Muscle of leg (tissue), 11 donors: ENCODE measurements around the gene PKP3. TPM values are rescaled to one million over a fixed set of nuclear protein-coding genes. Genes with fewer than 3 reads are reported as not detected.

Experiments used
- DNase-seq: peaks from one replicate; pipeline ENCODE4 v3.0.0; 2013
- H3K27ac ChIP-seq: one replicate; pipeline ENCODE4 v1.5.1; 2013; ENCODE audit warnings: mild to moderate bottlenecking, low read length, control low read depth
- H3K27me3 ChIP-seq: one replicate; pipeline ENCODE4 v1.6.1; 2013; ENCODE audit warnings: low read length; ENCODE audit not compliant: control insufficient read depth, insufficient read depth
- H3K36me3 ChIP-seq: one replicate; pipeline ENCODE4 v1.6.1; 2013; ENCODE audit warnings: low read length; ENCODE audit not compliant: control insufficient read depth, insufficient read depth
- H3K4me1 ChIP-seq: one replicate; pipeline ENCODE4 v1.6.1; 2013; ENCODE audit warnings: low read length; ENCODE audit not compliant: control insufficient read depth, insufficient read depth
- H3K4me3 ChIP-seq: one replicate; pipeline ENCODE4 v1.5.1; 2013; ENCODE audit warnings: low read length, control low read depth
- H3K9me3 ChIP-seq: replicated peaks from 2 replicates; pipeline ENCODE4 v1.6.1; 2013; ENCODE audit warnings: low read depth, low read length; ENCODE audit not compliant: control insufficient read depth
- WGBS: methylation state at CpG from one replicate; pipeline ENCODE4 v1.1.5; 2013; ENCODE audit warnings: missing lambda C conversion rate; ENCODE audit not compliant: insufficient coverage; 5-methylcytosine and 5-hydroxymethylcytosine counted together
- polyA plus RNA-seq, 8 donors: library from polyadenylated mRNA; unstranded; fragments of 120-200 nt; gene quantifications; one replicate each; pipeline versions ENCODE4 v1.2.1 to v1.2.3, GENCODE V29; 2013; ENCODE audit warnings: inconsistent platforms in 1 of 8, low replicate concordance in 1 of 8; ENCODE audit not compliant: insufficient read length in 8 of 8, insufficient read depth in 1 of 8
- total RNA-seq: library from RNA; stranded (reverse); fragments of 120-200 nt; gene quantifications from one replicate; pipeline ENCODE4 v1.2.4, GENCODE V29; 2013

The PKP3 gene
- total and polyA plus RNA-seq, 9 donors = 0.13 to 10.5 (median 0.53) TPM

- Histone ChIP-seq H3K27me3 (peaks cover 50% of the 10 kb centered on the region), H3K27ac (no peak overlapping the region), H3K4me3 (no peak overlapping the region), H3K36me3 (no peaks in the 10 kb centered on the region), H3K9me3 (no peaks in the 10 kb centered on the region), H3K4me1 (peaks cover 12% of the 10 kb centered on the region)
- no peak for DNase-seq
- WGBS = 41% methylated on average over 8 of the region's 14 CpGs
Measured at GRCh38 chr11:413120-414081, 19.4 kb downstream of the PKP3 start.

GRCh38 chr11:414318-414857 is 20.4 kb downstream of the PKP3 start:
- Histone ChIP-seq H3K4me3 (no peak overlapping the region), H3K36me3 (no peaks in the 10 kb centered on the region), H3K27me3 (peaks cover 59% of the 10 kb centered on the region), H3K4me1 (peaks cover 12% of the 10 kb centered on the region), H3K27ac (no peak overlapping the region), H3K9me3 (no peaks in the 10 kb centered on the region)
- WGBS = 53% methylated on average over 9 of the region's 9 CpGs
- no peak for DNase-seq

GRCh38 chr11:415640-416041 is 21.6 kb downstream of the PKP3 start:
- H3K9me3 ChIP-seq = no peaks in the 10 kb centered on the region
- H3K4me3 ChIP-seq = no peak overlapping the region
- WGBS = 59% methylated on average over 4 of the region's 5 CpGs
- no peak overlapping the region for H3K27ac ChIP-seq
- no peaks in the 10 kb centered on the region for H3K36me3 ChIP-seq
- H3K4me1 ChIP-seq = peaks cover 12% of the 10 kb centered on the region
- DNase-seq = no peak
- peaks cover 69% of the 10 kb centered on the region for H3K27me3 ChIP-seq

- H3K27me3 ChIP-seq = peaks cover 71% of the 10 kb centered on the region
- peaks cover 12% of the 10 kb centered on the region for H3K4me1 ChIP-seq
- no peaks in the 10 kb centered on the region for H3K9me3 ChIP-seq
- H3K36me3 ChIP-seq = no peaks in the 10 kb centered on the region
- DNase-seq = no peak
- no peak overlapping the region for H3K27ac ChIP-seq
- no peak overlapping the region for H3K4me3 ChIP-seq
- WGBS = 12% methylated on average over 45 of the region's 45 CpGs
Measured at GRCh38 chr11:416051-416756, 22.2 kb downstream of the PKP3 start.

GRCh38 chr11:416757-417621 is 23.0 kb downstream of the PKP3 start:
- H3K27ac ChIP-seq = no peak overlapping the region
- no peak for DNase-seq
- WGBS = under 1% methylated on average over 97 of the region's 97 CpGs
- H3K4me3 ChIP-seq = peak overlapping the region; percentile 26
- peaks cover 12% of the 10 kb centered on the region for H3K4me1 ChIP-seq
- H3K36me3 ChIP-seq = no peaks in the 10 kb centered on the region
- no peaks in the 10 kb centered on the region for H3K9me3 ChIP-seq
- peaks cover 71% of the 10 kb centered on the region for H3K27me3 ChIP-seq

- DNase-seq = no peak
- Histone ChIP-seq H3K4me3 (no peak overlapping the region), H3K27me3 (peaks cover 71% of the 10 kb centered on the region), H3K9me3 (no peaks in the 10 kb centered on the region), H3K4me1 (peaks cover 12% of the 10 kb centered on the region), H3K36me3 (no peaks in the 10 kb centered on the region), H3K27ac (no peak overlapping the region)
- 40% methylated on average over 17 of the region's 19 CpGs for WGBS
Measured at GRCh38 chr11:417652-418342, 23.8 kb downstream of the PKP3 start.

GRCh38 chr11:418343-419247 is 24.6 kb downstream of the PKP3 start:
- Histone ChIP-seq H3K27me3 (peaks cover 64% of the 10 kb centered on the region), H3K4me3 (no peak overlapping the region), H3K9me3 (no peaks in the 10 kb centered on the region), H3K4me1 (peaks cover 12% of the 10 kb centered on the region), H3K27ac (no peak overlapping the region), H3K36me3 (no peaks in the 10 kb centered on the region)
- no peak for DNase-seq
- WGBS = 81% methylated on average over 27 of the region's 30 CpGs

GRCh38 chr11:419248-420005 is 25.4 kb downstream of the PKP3 start:
- no peaks in the 10 kb centered on the region for H3K9me3 ChIP-seq
- no peak for DNase-seq
- no peak overlapping the region for H3K27ac ChIP-seq
- no peaks in the 10 kb centered on the region for H3K36me3 ChIP-seq
- WGBS = 74% methylated on average over 20 of the region's 20 CpGs
- peaks cover 12% of the 10 kb centered on the region for H3K4me1 ChIP-seq
- H3K4me3 ChIP-seq = no peak overlapping the region
- peaks cover 68% of the 10 kb centered on the region for H3K27me3 ChIP-seq
